HG03135 (cell line): ENCODE results near the gene COL3A1.

Source experiments
- ATAC-seq: cut with Tn5 transposase; IDR thresholded peaks from one replicate; pipeline ENCODE4 v1.9.1; 2021; ENCODE audit warnings: mild to moderate bottlenecking, moderate library complexity; ENCODE audit not compliant: unreplicated experiment

Gene COL3A1

GRCh38 chr2:188974164-188974563 lies at the start of gene COL3A1:
Gene COL3A1, plus strand, starts transcription at chr2:188974373. Its CDS starts 117 bp downstream, at chr2:188974490.
- ATAC-seq, result no peak

- no peak for ATAC-seq
Observed at GRCh38 chr2:188928643-188929042, 45.5 kb upstream of the COL3A1 start.

GRCh38 chr2:188931361-188931760 lies 42.8 kb upstream of the COL3A1 start:
- ATAC-seq, result no peak

GRCh38 chr2:188937228-188938220 lies 36.6 kb upstream of the COL3A1 start:
- no peak for ATAC-seq

- no peak for ATAC-seq
Observed at GRCh38 chr2:188940171-188940570, 34.0 kb upstream of the COL3A1 start.

GRCh38 chr2:188944442-188944841 lies 29.7 kb upstream of the COL3A1 start:
- ATAC-seq, result no peak

- no peak for ATAC-seq
Observed at GRCh38 chr2:188949046-188949818, 24.9 kb upstream of the COL3A1 start.

GRCh38 chr2:188952901-188953300 lies 21.3 kb upstream of the COL3A1 start:
- ATAC-seq, result no peak

GRCh38 chr2:188956290-188956689 lies 17.9 kb upstream of the COL3A1 start:
- ATAC-seq, result no peak

- no peak for ATAC-seq
Observed at GRCh38 chr2:188956961-188957360, 17.2 kb upstream of the COL3A1 start.

GRCh38 chr2:188957646-188958045 lies 16.5 kb upstream of the COL3A1 start:
- no peak for ATAC-seq

GRCh38 chr2:188963741-188964140 lies 10.4 kb upstream of the COL3A1 start:
- ATAC-seq, result no peak

- no peak for ATAC-seq
Observed at GRCh38 chr2:188964976-188965546, 9.1 kb upstream of the COL3A1 start.

GRCh38 chr2:188965563-188965962 lies 8.6 kb upstream of the COL3A1 start:
- ATAC-seq, result no peak

GRCh38 chr2:188966079-188966571 lies 8.0 kb upstream of the COL3A1 start:
- ATAC-seq, result no peak

GRCh38 chr2:188966728-188967440 lies 7.3 kb upstream of the COL3A1 start:
- no peak for ATAC-seq

GRCh38 chr2:188969236-188969635 lies 4.9 kb upstream of the COL3A1 start:
- ATAC-seq, result no peak

- ATAC-seq, result no peak
Observed at GRCh38 chr2:188969651-188970050, 4.5 kb upstream of the COL3A1 start.

- no peak for ATAC-seq
Observed at GRCh38 chr2:188970211-188970610, 4.0 kb upstream of the COL3A1 start.

- no peak for ATAC-seq
Observed at GRCh38 chr2:188971432-188971861, 2.7 kb upstream of the COL3A1 start.

- ATAC-seq, result no peak
Observed at GRCh38 chr2:188973641-188974040, 532 bp upstream of the COL3A1 start.
